Neural progenitor cell (in vitro differentiated cells): Measurements from ENCODE around the gene RUSF1.

ENCODE experiments used
- CTCF ChIP-seq: fragments of 200-600 bp; sonication (generic); IDR thresholded peaks from 2 replicates; pipeline ENCODE4 v1.5.1; 2017; ENCODE audit warnings: antibody characterized with exemption, mild to moderate bottlenecking
- EZH2 ChIP-seq: fragments of 200-600 bp; sonication (generic); IDR thresholded peaks from 2 replicates; pipeline ENCODE4 v1.6.1; 2017; ENCODE audit warnings: antibody characterized with exemption, mild to moderate bottlenecking, moderate library complexity

DNA sequence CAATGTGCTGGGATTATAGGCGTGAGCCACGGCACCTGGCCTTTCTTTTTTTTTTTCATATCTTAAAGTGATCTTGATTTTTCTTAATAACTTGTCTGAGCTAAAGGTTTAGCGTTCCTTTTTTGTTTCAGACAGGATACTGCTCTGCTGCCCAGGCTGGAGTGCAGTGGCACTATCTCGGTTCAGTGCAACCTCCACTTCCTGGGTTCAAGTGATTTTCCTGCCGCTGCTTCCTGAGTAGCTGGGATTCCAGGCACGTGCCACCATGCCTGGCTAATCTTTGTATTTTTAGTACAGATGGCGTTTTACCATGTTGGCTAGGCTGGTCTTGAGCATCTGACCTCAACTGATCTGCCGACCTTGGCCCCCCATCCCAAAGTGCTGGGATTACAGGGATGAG, 4.0 kb downstream of the RUSF1 start:
- TF ChIP-seq EZH2 (no peak), CTCF (no peak)
